Purkinje cell (primary cell): Measurements from ENCODE around the gene FAM187B. TPM values are rescaled to one million over a fixed set of nuclear protein-coding genes. Genes with fewer than 3 reads are reported as not detected.

Experiments used
- polyA plus RNA-seq: library from polyadenylated mRNA; unstranded; fragments of >200 nt; fragmentation: Nextera tagmentation; gene quantifications from 2 replicates; pipeline ENCODE4 v1.2.1, GENCODE V29; 2014

Gene FAM187B
- not detected in 2 replicates for polyA plus RNA-seq

DNA sequence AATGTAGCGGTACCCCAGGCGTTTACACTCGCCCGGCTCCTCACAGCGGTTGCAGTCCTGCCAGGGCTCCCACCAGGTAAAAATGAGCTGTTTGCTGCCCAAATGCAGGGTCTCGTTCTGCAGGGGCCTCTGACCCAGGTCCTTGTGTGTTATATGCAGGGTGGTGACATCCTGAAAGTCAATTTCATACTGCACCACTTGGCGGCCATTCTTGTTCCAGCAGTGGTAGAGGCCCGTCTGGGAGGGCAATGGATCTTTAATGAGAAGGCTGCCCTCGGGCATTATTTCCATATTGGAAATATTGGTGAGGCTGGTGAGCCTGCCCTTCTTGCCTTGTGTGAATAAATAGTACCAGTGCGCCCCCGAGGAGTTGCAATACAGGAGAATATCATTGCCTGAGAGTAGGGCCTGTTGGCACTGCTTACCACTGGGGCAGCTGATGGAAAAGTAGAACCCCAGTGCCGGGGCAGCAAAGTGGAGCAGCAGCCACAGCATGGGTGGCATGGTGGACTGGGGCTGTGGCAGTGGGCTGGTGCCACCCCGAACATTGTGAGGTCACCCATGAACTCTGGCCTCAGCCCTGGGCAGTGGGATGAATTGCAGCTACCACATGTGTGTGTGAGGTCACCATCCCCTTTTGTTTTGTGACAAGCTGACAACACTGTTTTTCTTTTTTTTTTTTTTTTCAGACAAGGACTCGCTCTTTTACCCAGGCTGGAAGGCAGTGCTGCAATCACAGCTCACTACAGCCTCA lies at the start of gene FAM187B:
Gene FAM187B (minus strand): TSS at position 563 of the 754 bp plus-strand sequence. CDS start 59 bp downstream, at position 504.

GRCh38 chr19:35268536-35269437 lies 40.2 kb upstream of the FAM187B start, which contains the start of gene USF2:
Gene USF2 (plus strand): TSS chr19:35268962. CDS start chr19:35269102, 140 bp downstream.

GRCh38 chr19:35248310-35249145 lies 20.0 kb upstream of the FAM187B start, which contains the start of gene LSR:
Gene LSR (plus strand): TSS chr19:35249002. CDS start chr19:35249023, 21 bp downstream.

Other genes starting within 250 kb of the FAM187B start
- gene GRAMD1A, start 228.4 kb downstream of the FAM187B start, polyA plus RNA-seq = 0.64 and 1.0 TPM in 2 replicates
- gene SCN1B, start 198.3 kb downstream of the FAM187B start, polyA plus RNA-seq = 1.9 and 2.0 TPM in 2 replicates
- gene HPN, start 187.0 kb downstream of the FAM187B start, polyA plus RNA-seq = 0.13 and 0.67 TPM in 2 replicates
- gene FXYD3, start 112.9 kb downstream of the FAM187B start, polyA plus RNA-seq = 0.67 and 3.5 TPM in 2 replicates
- 2.8 and 6.4 TPM in 2 replicates for gene LGI4, start 93.7 kb downstream of the FAM187B start, polyA plus RNA-seq
- 6.4 and 8.3 TPM in 2 replicates for gene FXYD1, start 89.9 kb downstream of the FAM187B start, polyA plus RNA-seq
- 62.3 and 64.4 TPM in 2 replicates for gene FXYD7, start 85.5 kb downstream of the FAM187B start, polyA plus RNA-seq
- gene FXYD5, start 74.0 kb downstream of the FAM187B start, polyA plus RNA-seq = 7.1 TPM in 1 of 2 replicates, not detected in the other
- gene LSR, start 20.3 kb upstream of the FAM187B start, polyA plus RNA-seq = not detected in 2 replicates
- 2.9 and 3.9 TPM in 2 replicates for gene USF2, start 40.2 kb upstream of the FAM187B start, polyA plus RNA-seq
- gene HAMP, start 53.8 kb upstream of the FAM187B start, polyA plus RNA-seq = 0.79 TPM in 1 of 2 replicates, not detected in the other
- 0.22 TPM in 1 of 2 replicates, not detected in the other for gene MAG, start 63.4 kb upstream of the FAM187B start, polyA plus RNA-seq
- gene CD22, start 100.4 kb upstream of the FAM187B start, polyA plus RNA-seq = 0.28 TPM in 1 of 2 replicates, not detected in the other
- gene FFAR1, start 119.2 kb upstream of the FAM187B start, polyA plus RNA-seq = not detected in 2 replicates
- not detected in 2 replicates for gene FFAR3, start 129.7 kb upstream of the FAM187B start, polyA plus RNA-seq
- not detected in 2 replicates for gene GPR42, start 142.3 kb upstream of the FAM187B start, polyA plus RNA-seq
- not detected in 2 replicates for gene FFAR2, start 219.5 kb upstream of the FAM187B start, polyA plus RNA-seq